GM23338 (cell line): ENCODE results near the gene GPR78. TPM values are rescaled to one million over a fixed set of nuclear protein-coding genes. Genes with fewer than 3 reads are reported as not detected.

Experiments
- ATAC-seq: fragments of 200-7000 bp; cut with Tn5 transposase; 3 replicates; pipeline ENCODE4 v1.9.1; 2020
- DNase-seq: peaks from one replicate; pipeline ENCODE4 v3.0.0-alpha.2; 2015; ENCODE audit warnings: low spot score
- H2AFZ ChIP-seq: fragments of 200-600 bp; sonication (generic); 2 replicates; pipeline ENCODE4 v1.8.0; 2016; ENCODE audit warnings: antibody characterized with exemption, mild to moderate bottlenecking, moderate library complexity
- H3F3A ChIP-seq: fragments of 200-600 bp; sonication (generic); replicated peaks from 2 replicates; pipeline ENCODE4 v1.8.0; 2017; ENCODE audit warnings: antibody characterized with exemption, mixed run types, low read depth
- H3K27ac ChIP-seq: fragments of 200-600 bp; sonication (generic); 2 replicates; pipeline ENCODE4 v1.6.1; 2016; ENCODE audit warnings: low read depth
- H3K27me3 ChIP-seq: fragments of 200-600 bp; sonication (generic); 2 replicates; pipeline ENCODE4 v1.8.0; 2016; ENCODE audit warnings: mild to moderate bottlenecking, mixed run types, moderate library complexity; ENCODE audit not compliant: insufficient read depth
- H3K36me3 ChIP-seq: fragments of 200-600 bp; sonication (generic); 2 replicates; pipeline ENCODE4 v1.8.0; 2016; ENCODE audit warnings: mild to moderate bottlenecking; ENCODE audit not compliant: insufficient read depth
- H3K4me1 ChIP-seq: fragments of 200-600 bp; sonication (generic); 2 replicates; pipeline ENCODE4 v1.8.0; 2016; ENCODE audit warnings: mild to moderate bottlenecking, moderate library complexity; ENCODE audit not compliant: insufficient read depth
- H3K4me2 ChIP-seq: fragments of 200-600 bp; sonication (generic); 2 replicates; pipeline ENCODE4 v1.7.1; 2017; ENCODE audit warnings: mixed run types
- H3K4me3 ChIP-seq: fragments of 200-600 bp; sonication (generic); 2 replicates; pipeline ENCODE4 v1.6.1; 2016; ENCODE audit warnings: mixed run types
- H3K79me2 ChIP-seq: fragments of 200-600 bp; sonication (generic); replicated peaks from 2 replicates; pipeline ENCODE4 v1.8.0; 2017; ENCODE audit warnings: mild to moderate bottlenecking; ENCODE audit not compliant: insufficient read depth
- H3K9me2 ChIP-seq: fragments of 200-600 bp; sonication (generic); 2 replicates; pipeline ENCODE4 v1.8.0; 2017; ENCODE audit not compliant: insufficient read depth
- H4K20me1 ChIP-seq: fragments of 200-600 bp; sonication (generic); replicated peaks from 2 replicates; pipeline ENCODE4 v1.8.0; 2017; ENCODE audit warnings: mild to moderate bottlenecking; ENCODE audit not compliant: insufficient read depth
- H3K27ac Mint-ChIP-seq: 2 replicates; pipeline ENCODE4 v1.8.0; 2020; ENCODE audit warnings: inconsistent platforms, mild to moderate bottlenecking, moderate library complexity, mixed read lengths
- H3K27me3 Mint-ChIP-seq: 3 replicates; pipeline ENCODE4 v1.8.0; 2022; ENCODE audit warnings: low read depth, mild to moderate bottlenecking, moderate library complexity, mixed read lengths, inconsistent platforms; ENCODE audit not compliant: insufficient read depth, poor library complexity
- H3K36me3 Mint-ChIP-seq: 3 replicates; pipeline ENCODE4 v1.8.0; 2021; ENCODE audit warnings: low read depth, mild to moderate bottlenecking, inconsistent platforms, moderate library complexity, mixed read lengths
- H3K4me1 Mint-ChIP-seq: 3 replicates; pipeline ENCODE4 v1.8.0; 2020; ENCODE audit warnings: mild to moderate bottlenecking, inconsistent platforms, mixed read lengths
- H3K4me3 Mint-ChIP-seq: 3 replicates; pipeline ENCODE4 v1.8.0; 2021; ENCODE audit warnings: moderate library complexity, mild to moderate bottlenecking, inconsistent platforms, mixed read lengths
- H3K9me3 Mint-ChIP-seq: 3 replicates; pipeline ENCODE4 v1.8.0; 2020; ENCODE audit warnings: moderate library complexity, mild to moderate bottlenecking, inconsistent platforms, mixed read lengths
- CREB1 ChIP-seq: fragments of 250-450 bp; sonication (Bioruptor Pico); IDR thresholded peaks from 2 replicates; pipeline ENCODE4 v1.5.0; 2020; ENCODE audit warnings: low read depth, mild to moderate bottlenecking, moderate library complexity
- CTCF ChIP-seq, 2 experiments: fragments of 200-600 bp in 1 of 2; sonication (generic) in 1 of 2; conservative IDR thresholded peaks; 2 replicates each; pipeline versions ENCODE4 v1.5.1 to v1.6.1; 2016 to 2017; ENCODE audit warnings: antibody characterized with exemption in 2 of 2, low read depth in 2 of 2, mild to moderate bottlenecking in 2 of 2, moderate library complexity in 1 of 2
- EZH2 ChIP-seq: fragments of 200-600 bp; sonication (generic); IDR thresholded peaks from one replicate; pipeline ENCODE4 v1.8.0; 2017; ENCODE audit warnings: antibody characterized with exemption, mild to moderate bottlenecking, low read depth; ENCODE audit not compliant: unreplicated experiment
- EZH2phosphoT487 ChIP-seq: fragments of 200-600 bp; sonication (generic); IDR thresholded peaks from one replicate; pipeline ENCODE4 v1.8.1; 2018; ENCODE audit warnings: antibody characterized with exemption; ENCODE audit not compliant: unreplicated experiment
- JUNB ChIP-seq: IDR thresholded peaks from one replicate; pipeline ENCODE4 v1.6.1; 2016; ENCODE audit warnings: antibody characterized with exemption; ENCODE audit not compliant: unreplicated experiment
- NANOG ChIP-seq: IDR thresholded peaks from 2 replicates; pipeline ENCODE4 v1.6.1; 2016; ENCODE audit warnings: antibody characterized with exemption, borderline replicate concordance
- POLR2AphosphoS5 ChIP-seq: IDR thresholded peaks from 2 replicates; pipeline ENCODE4 v1.6.1; 2016; ENCODE audit warnings: antibody characterized with exemption, low read depth
- REST ChIP-seq: IDR thresholded peaks from one replicate; pipeline ENCODE4 v1.6.1; 2018; ENCODE audit warnings: antibody characterized with exemption; ENCODE audit not compliant: unreplicated experiment
- STAT1 ChIP-seq: IDR thresholded peaks from one replicate; pipeline ENCODE4 v1.6.1; 2016; ENCODE audit warnings: antibody characterized with exemption; ENCODE audit not compliant: unreplicated experiment
- ZNF114 ChIP-seq: fragments of 250-450 bp; sonication (Bioruptor Pico); IDR thresholded peaks from 2 replicates; pipeline ENCODE4 v1.5.0; 2020; ENCODE audit warnings: mild to moderate bottlenecking, moderate library complexity
- ZNF331 ChIP-seq: fragments of 250-450 bp; sonication (Bioruptor Pico); IDR thresholded peaks from 2 replicates; pipeline ENCODE4 v1.5.0; 2020; ENCODE audit warnings: low read depth, mild to moderate bottlenecking, moderate library complexity
- polyA plus RNA-seq: library from polyadenylated mRNA; unstranded; fragments of >200 nt; fragmentation: Nextera tagmentation; extraction: Ambion mirVana; gene quantifications from 2 replicates; pipeline ENCODE4 v1.2.1, GENCODE V29; 2016
- total RNA-seq: library from RNA; depleted of rRNA; stranded (reverse); fragments of >200 nt; shearing (Covaris generic); gene quantifications from 2 replicates; pipeline ENCODE4 v1.2.3, GENCODE V29; 2014
- TF ChIP-seq, protein P1 (sequence below): IDR thresholded peaks from 2 replicates; pipeline ENCODE4 v1.6.1; 2016; ENCODE audit warnings: antibody characterized with exemption
- TF ChIP-seq, protein P2 (sequence below): fragments of 250-450 bp; sonication (Bioruptor Pico); IDR thresholded peaks from 2 replicates; pipeline ENCODE4 v1.5.0; 2020; ENCODE audit warnings: mild to moderate bottlenecking, moderate library complexity

The GPR78 gene
- total and polyA plus RNA-seq, 2 experiments from 2014 or later = 0.82 to 2.7 TPM

DNA sequence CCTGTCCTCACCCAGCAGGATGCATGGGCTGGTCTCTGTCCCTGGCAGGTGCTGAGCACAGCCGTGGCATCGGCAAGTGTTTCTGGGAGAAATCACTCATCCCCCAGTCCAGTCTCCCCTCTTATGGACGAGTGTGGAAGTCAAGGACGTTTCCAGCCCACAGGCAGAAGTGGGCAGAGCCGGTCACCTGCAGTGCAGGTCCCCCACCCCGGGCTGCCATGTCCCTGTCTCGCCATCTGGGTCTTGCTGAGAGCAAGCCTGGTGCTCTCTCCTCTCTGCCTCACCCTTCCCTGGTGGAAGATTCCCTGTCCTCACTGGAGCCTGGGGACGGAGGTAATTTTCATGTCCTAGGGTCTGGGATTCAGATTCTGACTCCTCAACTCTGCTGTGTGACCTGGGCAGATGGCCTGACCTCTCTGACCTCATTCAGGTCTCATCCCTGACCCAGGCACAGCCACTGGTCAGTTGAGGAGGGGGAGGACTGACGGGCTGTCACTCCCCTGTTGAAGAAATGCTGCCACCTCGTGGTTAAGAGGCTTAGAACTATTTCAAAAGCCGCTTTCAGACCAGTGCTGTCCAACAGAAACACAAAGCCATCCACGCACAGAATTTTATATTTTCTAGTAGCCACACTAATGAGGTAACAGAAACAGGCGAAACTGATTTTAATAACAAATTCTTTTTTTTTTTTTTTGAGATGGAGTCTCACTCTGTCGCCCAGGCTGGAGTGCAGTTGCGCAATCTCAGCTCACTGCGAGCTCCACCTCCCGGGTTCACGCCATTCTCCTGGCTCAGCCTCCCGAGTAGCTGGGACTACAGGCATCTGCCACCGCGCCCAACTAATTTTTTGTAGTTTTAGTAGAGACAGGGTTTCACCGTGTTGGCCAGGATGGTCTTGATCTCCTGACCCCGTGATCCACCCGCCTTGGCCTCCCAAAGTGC, 14.2 kb downstream of the GPR78 start:
- ATAC-seq = peak; percentile 26
- no peak for TF ChIP-seq EZH2
- TF ChIP-seq, protein P1, sequence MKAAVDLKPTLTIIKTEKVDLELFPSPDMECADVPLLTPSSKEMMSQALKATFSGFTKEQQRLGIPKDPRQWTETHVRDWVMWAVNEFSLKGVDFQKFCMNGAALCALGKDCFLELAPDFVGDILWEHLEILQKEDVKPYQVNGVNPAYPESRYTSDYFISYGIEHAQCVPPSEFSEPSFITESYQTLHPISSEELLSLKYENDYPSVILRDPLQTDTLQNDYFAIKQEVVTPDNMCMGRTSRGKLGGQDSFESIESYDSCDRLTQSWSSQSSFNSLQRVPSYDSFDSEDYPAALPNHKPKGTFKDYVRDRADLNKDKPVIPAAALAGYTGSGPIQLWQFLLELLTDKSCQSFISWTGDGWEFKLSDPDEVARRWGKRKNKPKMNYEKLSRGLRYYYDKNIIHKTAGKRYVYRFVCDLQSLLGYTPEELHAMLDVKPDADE = no peak
- TF ChIP-seq, protein P2, sequence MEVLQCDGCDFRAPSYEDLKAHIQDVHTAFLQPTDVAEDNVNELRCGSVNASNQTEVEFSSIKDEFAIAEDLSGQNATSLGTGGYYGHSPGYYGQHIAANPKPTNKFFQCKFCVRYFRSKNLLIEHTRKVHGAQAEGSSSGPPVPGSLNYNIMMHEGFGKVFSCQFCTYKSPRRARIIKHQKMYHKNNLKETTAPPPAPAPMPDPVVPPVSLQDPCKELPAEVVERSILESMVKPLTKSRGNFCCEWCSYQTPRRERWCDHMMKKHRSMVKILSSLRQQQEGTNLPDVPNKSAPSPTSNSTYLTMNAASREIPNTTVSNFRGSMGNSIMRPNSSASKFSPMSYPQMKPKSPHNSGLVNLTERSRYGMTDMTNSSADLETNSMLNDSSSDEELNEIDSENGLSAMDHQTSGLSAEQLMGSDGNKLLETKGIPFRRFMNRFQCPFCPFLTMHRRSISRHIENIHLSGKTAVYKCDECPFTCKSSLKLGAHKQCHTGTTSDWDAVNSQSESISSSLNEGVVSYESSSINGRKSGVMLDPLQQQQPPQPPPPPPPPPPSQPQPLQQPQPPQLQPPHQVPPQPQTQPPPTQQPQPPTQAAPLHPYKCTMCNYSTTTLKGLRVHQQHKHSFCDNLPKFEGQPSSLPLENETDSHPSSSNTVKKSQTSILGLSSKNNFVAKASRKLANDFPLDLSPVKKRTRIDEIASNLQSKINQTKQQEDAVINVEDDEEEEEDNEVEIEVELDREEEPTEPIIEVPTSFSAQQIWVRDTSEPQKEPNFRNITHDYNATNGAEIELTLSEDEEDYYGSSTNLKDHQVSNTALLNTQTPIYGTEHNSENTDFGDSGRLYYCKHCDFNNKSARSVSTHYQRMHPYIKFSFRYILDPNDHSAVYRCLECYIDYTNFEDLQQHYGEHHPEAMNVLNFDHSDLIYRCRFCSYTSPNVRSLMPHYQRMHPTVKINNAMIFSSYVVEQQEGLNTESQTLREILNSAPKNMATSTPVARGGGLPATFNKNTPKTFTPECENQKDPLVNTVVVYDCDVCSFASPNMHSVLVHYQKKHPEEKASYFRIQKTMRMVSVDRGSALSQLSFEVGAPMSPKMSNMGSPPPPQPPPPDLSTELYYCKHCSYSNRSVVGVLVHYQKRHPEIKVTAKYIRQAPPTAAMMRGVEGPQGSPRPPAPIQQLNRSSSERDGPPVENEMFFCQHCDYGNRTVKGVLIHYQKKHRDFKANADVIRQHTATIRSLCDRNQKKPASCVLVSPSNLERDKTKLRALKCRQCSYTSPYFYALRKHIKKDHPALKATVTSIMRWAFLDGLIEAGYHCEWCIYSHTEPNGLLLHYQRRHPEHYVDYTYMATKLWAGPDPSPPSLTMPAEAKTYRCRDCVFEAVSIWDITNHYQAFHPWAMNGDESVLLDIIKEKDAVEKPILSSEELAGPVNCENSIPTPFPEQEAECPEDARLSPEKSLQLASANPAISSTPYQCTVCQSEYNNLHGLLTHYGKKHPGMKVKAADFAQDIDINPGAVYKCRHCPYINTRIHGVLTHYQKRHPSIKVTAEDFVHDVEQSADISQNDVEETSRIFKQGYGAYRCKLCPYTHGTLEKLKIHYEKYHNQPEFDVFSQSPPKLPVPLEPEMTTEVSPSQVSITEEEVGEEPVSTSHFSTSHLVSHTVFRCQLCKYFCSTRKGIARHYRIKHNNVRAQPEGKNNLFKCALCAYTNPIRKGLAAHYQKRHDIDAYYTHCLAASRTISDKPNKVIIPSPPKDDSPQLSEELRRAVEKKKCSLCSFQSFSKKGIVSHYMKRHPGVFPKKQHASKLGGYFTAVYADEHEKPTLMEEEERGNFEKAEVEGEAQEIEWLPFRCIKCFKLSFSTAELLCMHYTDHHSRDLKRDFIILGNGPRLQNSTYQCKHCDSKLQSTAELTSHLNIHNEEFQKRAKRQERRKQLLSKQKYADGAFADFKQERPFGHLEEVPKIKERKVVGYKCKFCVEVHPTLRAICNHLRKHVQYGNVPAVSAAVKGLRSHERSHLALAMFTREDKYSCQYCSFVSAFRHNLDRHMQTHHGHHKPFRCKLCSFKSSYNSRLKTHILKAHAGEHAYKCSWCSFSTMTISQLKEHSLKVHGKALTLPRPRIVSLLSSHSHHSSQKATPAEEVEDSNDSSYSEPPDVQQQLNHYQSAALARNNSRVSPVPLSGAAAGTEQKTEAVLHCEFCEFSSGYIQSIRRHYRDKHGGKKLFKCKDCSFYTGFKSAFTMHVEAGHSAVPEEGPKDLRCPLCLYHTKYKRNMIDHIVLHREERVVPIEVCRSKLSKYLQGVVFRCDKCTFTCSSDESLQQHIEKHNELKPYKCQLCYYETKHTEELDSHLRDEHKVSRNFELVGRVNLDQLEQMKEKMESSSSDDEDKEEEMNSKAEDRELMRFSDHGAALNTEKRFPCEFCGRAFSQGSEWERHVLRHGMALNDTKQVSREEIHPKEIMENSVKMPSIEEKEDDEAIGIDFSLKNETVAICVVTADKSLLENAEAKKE = no peak
- no peak for TF ChIP-seq STAT1
- no peak for TF ChIP-seq JUNB
- TF ChIP-seq NANOG = no peak
- TF ChIP-seq ZNF114 (CRISPR knock-in tag) = no peak
- no peak for TF ChIP-seq EZH2phosphoT487
- no peak for TF ChIP-seq CREB1 (CRISPR knock-in tag)
- TF ChIP-seq POLR2AphosphoS5 = no peak
- TF ChIP-seq ZNF331 (CRISPR knock-in tag) = no peak
- TF ChIP-seq CTCF (conservative IDR thresholded peaks at IDR 0.05; ENCODE audit: low read depth in 2 of 2) = peak; percentile 87 to 91
- TF ChIP-seq REST = peak; percentile 25
- Histone ChIP-seq H3K4me3 (peak overlapping the region; percentile 86; the same call in 1 of the 2 replicates), H3F3A (no peaks in the 10 kb centered on the region), H3K4me1 (peaks cover 17% of the 10 kb centered on the region), H3K9me2 (no peaks in the 10 kb centered on the region), H2AFZ (no peak overlapping the region), H3K4me2 (peak overlapping the region; percentile 98), H3K27ac (no peak overlapping the region), H3K79me2 (peaks cover 15% of the 10 kb centered on the region), H3K27me3 (no peaks in the 10 kb centered on the region), H4K20me1 (peaks cover 8% of the 10 kb centered on the region; the same call in 1 of the 2 replicates), H3K36me3 (no peaks in the 10 kb centered on the region)
- H3K4me1 Mint-ChIP-seq = peaks cover 29% of the 10 kb centered on the region
- H3K36me3 Mint-ChIP-seq = no peaks in the 10 kb centered on the region; the same call in 2 of the 3 replicates
- DNase-seq = peak; percentile 94
- peaks cover 19% of the 10 kb centered on the region for H3K27me3 Mint-ChIP-seq
- H3K9me3 Mint-ChIP-seq = no peaks in the 10 kb centered on the region
- no peak overlapping the region for H3K27ac Mint-ChIP-seq
- H3K4me3 Mint-ChIP-seq = peak overlapping the region; percentile 67
